GM21723 (cell line): ENCODE results near the gene DOCK1.
"Not testable (repeated sequence)": the region's sequence is repeated elsewhere in the genome, so short reads cannot be mapped to it uniquely, and the experiment has no call there.

Experiments used
- ATAC-seq: cut with Tn5 transposase; IDR thresholded peaks from one replicate; pipeline ENCODE4 v1.9.1; 2021; ENCODE audit warnings: mild to moderate bottlenecking, moderate library complexity; ENCODE audit not compliant: unreplicated experiment

Gene DOCK1

GRCh38 chr10:126904818-126905701, at the start of gene DOCK1:
DOCK1 (plus strand) TSS chr10:126905428; CDS start chr10:126905518, 90 bp downstream.
- ATAC-seq: no peak

GRCh38 chr10:126857178-126857806, 47.9 kb upstream of the DOCK1 start:
- ATAC-seq: no peak

- ATAC-seq: no peak
These were observed 37.5 kb upstream of the DOCK1 start for GRCh38 chr10:126867567-126868365.

- no peak for ATAC-seq
These were observed 36.9 kb upstream of the DOCK1 start for GRCh38 chr10:126868371-126868770.

- ATAC-seq: no peak
These were observed 33.1 kb upstream of the DOCK1 start for GRCh38 chr10:126872135-126872534.

GRCh38 chr10:126872768-126873167, 32.5 kb upstream of the DOCK1 start:
- no peak for ATAC-seq

GRCh38 chr10:126876456-126876855, 28.8 kb upstream of the DOCK1 start:
- ATAC-seq: no peak

GRCh38 chr10:126877390-126877789, 27.8 kb upstream of the DOCK1 start:
- ATAC-seq: no peak

GRCh38 chr10:126878594-126878993, 26.6 kb upstream of the DOCK1 start:
- no peak for ATAC-seq

GRCh38 chr10:126880926-126881325, 24.3 kb upstream of the DOCK1 start:
- ATAC-seq: no peak

- not testable (repeated sequence) for ATAC-seq
These were observed 23.2 kb upstream of the DOCK1 start for GRCh38 chr10:126882055-126882454.

- not testable (repeated sequence) for ATAC-seq
These were observed 16.8 kb upstream of the DOCK1 start for GRCh38 chr10:126888436-126888835.

- no peak for ATAC-seq
These were observed 15.8 kb upstream of the DOCK1 start for GRCh38 chr10:126889421-126889820.

- not testable (repeated sequence) for ATAC-seq
These were observed 14.4 kb upstream of the DOCK1 start for GRCh38 chr10:126890797-126891196.

GRCh38 chr10:126892226-126893175, 12.7 kb upstream of the DOCK1 start:
- ATAC-seq: no peak

- ATAC-seq: no peak
These were observed 12.0 kb upstream of the DOCK1 start for GRCh38 chr10:126893206-126893605.

- no peak for ATAC-seq
These were observed 11.4 kb upstream of the DOCK1 start for GRCh38 chr10:126893841-126894240.

- ATAC-seq: no peak
These were observed 9.9 kb upstream of the DOCK1 start for GRCh38 chr10:126895214-126895781.

- ATAC-seq: no peak
These were observed 6.8 kb upstream of the DOCK1 start for GRCh38 chr10:126898460-126898859.

- not testable (repeated sequence) for ATAC-seq
These were observed 5.7 kb upstream of the DOCK1 start for GRCh38 chr10:126899529-126899928.
